SK-N-MC (cell line): ENCODE data around the gene KANK3.
A peak's percentile ranks its signal among the peaks of the same experiment; 100 is the strongest.
"Not testable (repeated sequence)": the region's sequence is repeated elsewhere in the genome, so short reads cannot be mapped to it uniquely, and the experiment has no call there.

Experiments
- DNase-seq: peaks from one replicate; pipeline ENCODE4 v3.0.0-alpha.2; 2011; ENCODE audit warnings: low read depth, low spot score
- H3K27ac ChIP-seq: fragments of 200-600 bp; sonication (generic); 2 replicates; pipeline ENCODE4 v1.5.1; 2016; ENCODE audit warnings: mixed run types
- H3K36me3 ChIP-seq: fragments of 200-600 bp; sonication (generic); 2 replicates; pipeline ENCODE4 v1.6.1; 2017; ENCODE audit warnings: antibody characterized with exemption, low read length, mixed read lengths; ENCODE audit not compliant: insufficient read depth
- H3K4me3 ChIP-seq: fragments of 200-600 bp; sonication (generic); 2 replicates; pipeline ENCODE4 v1.5.1; 2016
- H3K9ac ChIP-seq: fragments of 200-600 bp; sonication (generic); 2 replicates; pipeline ENCODE4 v1.8.0; 2017; ENCODE audit warnings: mixed run types, mixed read lengths; ENCODE audit not compliant: insufficient read length
- H3K9me3 ChIP-seq: fragments of 200-600 bp; sonication (generic); 2 replicates; pipeline ENCODE4 v1.6.1; 2017; ENCODE audit warnings: low read depth, mild to moderate bottlenecking, antibody characterized with exemption, low read length, moderate library complexity, mixed read lengths
- EZH2 ChIP-seq: fragments of 200-600 bp; sonication (generic); IDR thresholded peaks from one replicate; pipeline ENCODE4 v1.6.1; 2017; ENCODE audit warnings: antibody characterized with exemption
- FOXP2 ChIP-seq: optimal IDR thresholded peaks from 2 replicates; pipeline ENCODE3; 2011; ENCODE audit warnings: mild to moderate bottlenecking, moderate library complexity; ENCODE audit not compliant: insufficient read depth; ENCODE audit errors: extremely low read length, control extremely low read depth
- POLR2AphosphoS5 ChIP-seq: IDR thresholded peaks from 2 replicates; pipeline ENCODE4 v1.6.1; 2012; ENCODE audit warnings: mild to moderate bottlenecking, low read depth, low read length, borderline replicate concordance

KANK3 gene

DNA sequence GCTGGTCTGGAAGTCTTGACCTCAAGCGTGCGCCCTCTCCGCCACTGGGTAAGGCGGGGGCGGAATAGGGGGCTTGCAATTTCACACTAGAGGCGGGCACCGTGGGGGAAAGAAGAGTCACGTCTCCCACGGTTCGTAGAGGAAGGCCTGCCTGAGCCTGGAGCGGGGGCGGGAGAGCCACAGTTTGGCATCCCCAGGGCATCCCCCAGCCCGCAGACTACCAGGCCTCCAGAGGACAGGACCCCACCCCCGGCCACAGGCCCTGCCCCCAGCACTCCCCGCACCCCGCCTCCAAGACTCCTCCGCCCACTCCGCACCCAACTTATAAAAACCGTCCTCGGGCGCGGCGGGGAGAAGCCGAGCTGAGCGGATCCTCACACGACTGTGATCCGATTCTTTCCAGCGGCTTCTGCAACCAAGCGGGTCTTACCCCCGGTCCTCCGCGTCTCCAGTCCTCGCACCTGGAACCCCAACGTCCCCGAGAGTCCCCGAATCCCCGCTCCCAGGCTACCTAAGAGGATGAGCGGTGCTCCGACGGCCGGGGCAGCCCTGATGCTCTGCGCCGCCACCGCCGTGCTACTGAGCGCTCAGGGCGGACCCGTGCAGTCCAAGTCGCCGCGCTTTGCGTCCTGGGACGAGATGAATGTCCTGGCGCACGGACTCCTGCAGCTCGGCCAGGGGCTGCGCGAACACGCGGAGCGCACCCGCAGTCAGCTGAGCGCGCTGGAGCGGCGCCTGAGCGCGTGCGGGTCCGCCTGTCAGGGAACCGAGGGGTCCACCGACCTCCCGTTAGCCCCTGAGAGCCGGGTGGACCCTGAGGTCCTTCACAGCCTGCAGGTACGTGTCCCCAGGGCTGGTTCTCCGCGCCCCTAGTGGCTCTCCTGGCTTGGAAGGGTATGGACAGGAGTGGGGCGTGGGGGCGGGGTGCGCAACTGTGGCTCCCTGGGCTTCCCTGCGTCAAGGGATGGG, 21.0 kb upstream of the KANK3 start, which contains the start of gene ANGPTL4:
TSS of gene ANGPTL4 (plus strand) at position 353 of the 969 bp plus-strand sequence. CDS start at position 520, 167 bp downstream.
- H3K4me3 ChIP-seq = peak within 1 kb of the TSS; percentile 87

DNA sequence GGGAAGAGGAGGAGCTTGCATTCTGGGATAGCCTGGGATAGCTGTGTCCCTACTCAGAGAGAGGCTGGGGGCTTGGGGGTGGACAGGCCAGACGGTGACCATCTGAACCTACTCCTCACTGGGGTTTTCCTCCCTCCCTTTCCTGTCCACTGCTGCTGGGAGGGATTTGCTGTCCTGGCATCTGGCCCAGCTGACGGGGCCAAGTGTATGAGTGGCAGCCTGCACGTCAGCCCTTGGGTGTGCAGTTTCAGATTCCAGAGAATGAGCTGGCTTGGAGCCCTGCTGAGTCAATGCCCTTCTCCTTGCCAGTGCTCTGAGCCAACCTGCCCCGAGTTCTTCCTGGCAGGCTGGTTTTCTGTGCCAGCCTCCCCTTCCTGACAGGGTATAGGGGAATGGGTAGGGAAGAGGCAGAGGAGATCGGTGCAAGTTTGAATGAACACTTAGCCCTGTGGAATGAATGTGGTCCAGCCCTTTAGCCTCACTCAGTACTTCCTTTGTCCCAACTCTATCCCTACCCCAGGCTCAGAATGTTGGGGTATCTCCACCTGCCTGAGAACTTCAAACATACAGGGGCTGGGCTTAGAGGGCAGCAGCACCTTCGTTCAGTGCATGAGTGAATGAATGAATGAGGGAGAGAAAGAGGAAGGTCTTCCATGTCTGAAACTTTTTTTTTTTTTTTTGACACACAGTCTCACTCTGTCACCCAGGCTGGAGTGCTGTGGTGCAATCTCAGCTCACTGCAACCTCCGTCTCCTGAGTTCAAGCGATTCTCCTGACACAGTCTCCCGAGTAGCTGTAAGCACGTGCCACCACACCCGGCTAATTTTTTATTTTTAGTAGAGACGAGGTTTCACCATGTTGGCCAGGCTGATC, 19.1 kb upstream of the KANK3 start:
- TF ChIP-seq FOXP2 (no peak), EZH2 (no peak), POLR2AphosphoS5 (no peak)
- no peak for DNase-seq
- H3K4me3 ChIP-seq = peak overlapping the region; percentile 25; the same call in 1 of the 2 replicates
- no peaks in the 10 kb centered on the region for H3K9me3 ChIP-seq
- H3K27ac ChIP-seq = peak overlapping the region; percentile 25; the same call in 1 of the 2 replicates
- no peaks in the 10 kb centered on the region for H3K36me3 ChIP-seq
- no peak overlapping the region for H3K9ac ChIP-seq

More for the DNA sequence above, 21.0 kb upstream of the KANK3 start, which contains the start of gene ANGPTL4:
- Histone ChIP-seq H3K9me3 (no peaks in the 10 kb centered on the region), H3K9ac (peak within 1 kb of the TSS; percentile 66), H3K27ac (0 out of 2 replicates have a peak within 1 kb of the TSS, but pooled peaks have one; percentile 25), H3K36me3 (no peaks in the 10 kb centered on the region; the same call in 1 of the 2 replicates)
- TF ChIP-seq EZH2 (no peak), POLR2AphosphoS5 (peak; percentile 90)
- DNase-seq = no peak

DNA sequence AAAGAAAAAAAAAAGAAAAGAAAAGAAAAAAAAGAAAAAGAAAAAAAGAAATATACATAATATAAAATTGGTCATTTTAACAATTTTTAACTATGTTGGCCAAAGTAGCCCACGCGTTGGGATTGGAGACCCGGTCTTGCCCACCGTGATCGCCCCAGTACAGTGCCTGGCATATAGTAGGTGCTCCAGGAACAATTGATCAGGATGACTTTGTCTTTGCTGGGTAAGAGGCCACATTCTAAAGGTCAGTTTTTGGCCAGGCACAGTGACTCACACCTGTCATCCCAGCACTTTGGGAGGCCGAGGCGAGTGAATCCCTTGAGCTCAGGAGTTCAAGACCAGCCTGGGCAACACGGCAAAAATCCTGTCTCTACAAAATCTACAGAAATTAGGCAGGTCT, 17.1 kb upstream of the KANK3 start:
- H3K36me3 ChIP-seq = no peaks in the 10 kb centered on the region
- H3K4me3 ChIP-seq = no peak overlapping the region
- no peak overlapping the region for H3K9ac ChIP-seq
- no peaks in the 10 kb centered on the region for H3K9me3 ChIP-seq
- no peak overlapping the region for H3K27ac ChIP-seq
- TF ChIP-seq EZH2 (no peak), FOXP2 (no peak), POLR2AphosphoS5 (no peak)
- no peak for DNase-seq

DNA sequence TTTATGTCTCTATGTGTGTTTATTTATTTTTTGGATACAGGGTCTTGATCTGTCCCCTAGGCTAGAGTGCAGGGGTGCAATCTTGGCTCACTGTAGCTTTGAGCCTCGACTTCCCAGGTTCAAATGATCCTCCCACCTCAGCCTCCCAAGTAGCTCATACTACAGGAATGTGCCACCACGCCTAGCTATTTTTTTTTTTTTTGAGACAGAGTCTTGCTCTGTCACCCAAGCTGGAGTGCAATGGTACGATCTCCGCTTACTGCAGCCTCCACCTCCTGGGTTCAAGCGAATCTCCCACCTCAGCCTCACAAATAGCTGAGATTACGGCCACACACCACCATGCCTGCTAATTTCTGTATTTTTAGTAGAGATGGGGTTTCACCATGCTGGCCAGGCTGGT, 15.9 kb upstream of the KANK3 start:
- H3K9me3 ChIP-seq = no peaks in the 10 kb centered on the region
- H3K4me3 ChIP-seq = no peak overlapping the region
- no peak for TF ChIP-seq EZH2
- TF ChIP-seq POLR2AphosphoS5 = no peak
- no peak for TF ChIP-seq FOXP2
- no peak overlapping the region for H3K27ac ChIP-seq
- H3K36me3 ChIP-seq = no peaks in the 10 kb centered on the region
- no peak for DNase-seq
- no peak overlapping the region for H3K9ac ChIP-seq

DNA sequence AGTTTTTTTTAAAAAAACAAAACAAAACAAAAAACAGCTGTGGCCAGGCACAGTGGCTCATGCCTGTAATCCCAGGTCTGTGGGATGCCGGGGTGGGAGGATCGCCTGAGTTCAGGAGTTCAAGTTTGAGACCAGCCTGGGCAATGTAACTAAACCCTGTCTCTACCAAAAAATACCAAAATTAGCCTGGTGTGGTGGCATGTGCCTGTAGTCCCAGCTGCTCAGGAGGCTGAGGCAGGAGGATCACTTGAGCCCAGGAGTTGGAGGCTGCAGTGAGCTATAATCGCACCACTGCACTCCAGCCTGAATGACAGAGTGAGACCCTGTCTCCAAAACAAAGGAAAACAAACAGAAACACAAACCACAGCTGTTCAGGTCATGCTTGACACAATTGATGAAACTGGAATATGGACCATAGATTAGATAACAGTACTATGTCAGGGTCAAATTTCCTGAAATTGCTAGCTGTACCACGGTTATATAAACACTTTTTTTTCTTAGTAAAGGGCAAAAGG, 14.0 kb upstream of the KANK3 start:
- Histone ChIP-seq H3K9ac (no peak overlapping the region), H3K9me3 (no peaks in the 10 kb centered on the region), H3K36me3 (no peaks in the 10 kb centered on the region), H3K4me3 (no peak overlapping the region), H3K27ac (peak overlapping the region; percentile 9; the same call in 1 of the 2 replicates)
- no peak for DNase-seq
- no peak for TF ChIP-seq EZH2
- no peak for TF ChIP-seq FOXP2
- TF ChIP-seq POLR2AphosphoS5 = no peak

DNA sequence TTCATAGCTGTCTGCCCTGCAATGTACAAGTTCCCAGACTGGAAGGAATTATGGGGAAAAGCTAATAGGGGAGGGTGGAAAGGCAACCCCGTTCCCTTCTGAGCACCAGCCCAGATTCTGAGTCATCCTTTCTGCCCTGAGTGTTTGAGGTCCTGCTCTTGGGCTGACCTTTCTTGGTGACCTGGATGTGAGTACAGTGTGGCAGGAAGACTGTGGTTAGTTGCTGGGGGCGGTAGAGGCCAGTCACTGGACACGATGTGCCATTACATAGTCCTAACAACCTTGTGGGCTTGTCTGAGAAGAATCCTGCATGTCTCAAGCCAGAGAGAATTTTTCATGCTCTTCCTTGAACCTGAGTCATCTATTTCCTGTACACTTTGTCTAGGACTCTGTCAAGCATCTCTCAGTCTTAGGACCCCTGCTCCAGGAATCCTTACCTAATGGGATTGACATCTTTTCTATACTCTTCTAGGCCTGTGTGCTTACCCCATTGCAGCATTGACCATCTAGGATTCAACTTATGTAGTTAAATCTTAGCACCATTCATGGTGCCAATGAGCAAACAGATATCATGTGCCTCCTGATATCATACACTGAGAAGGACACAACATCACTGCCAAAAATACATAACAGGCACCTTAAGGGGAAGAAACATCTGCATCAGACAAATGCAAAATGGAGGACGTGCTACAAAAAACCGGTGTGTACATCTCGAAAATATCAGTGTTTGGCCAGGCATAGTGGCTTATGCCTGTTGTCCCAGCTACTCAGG, 12.8 kb upstream of the KANK3 start:
- no peak for DNase-seq
- no peak overlapping the region for H3K9ac ChIP-seq

DNA sequence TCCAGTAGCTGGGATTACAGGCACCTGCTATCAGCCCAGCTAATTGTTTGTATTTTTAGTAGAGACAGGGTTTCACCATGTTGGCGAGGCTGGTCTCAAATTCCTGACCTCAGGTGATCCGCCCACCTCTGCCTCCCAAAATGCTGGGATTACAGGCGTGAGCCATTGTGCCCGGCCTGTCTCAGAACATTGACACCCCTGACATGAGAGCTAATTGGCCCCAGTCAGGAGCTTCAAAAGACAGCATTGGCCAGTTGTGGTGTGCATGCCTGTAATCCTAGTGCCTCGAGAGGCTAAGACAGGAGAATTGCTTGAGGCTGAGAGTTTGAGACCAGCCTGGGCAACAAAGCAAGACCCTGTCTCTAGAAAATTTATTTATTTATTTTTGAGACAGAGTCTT, 9.8 kb upstream of the KANK3 start:
- H3K9me3 ChIP-seq = not testable (repeated sequence)
- peak overlapping the region; percentile 69 for H3K4me3 ChIP-seq

More for the DNA sequence above, 12.8 kb upstream of the KANK3 start:
- H3K36me3 ChIP-seq = no peaks in the 10 kb centered on the region
- no peaks in the 10 kb centered on the region for H3K9me3 ChIP-seq
- TF ChIP-seq POLR2AphosphoS5 (no peak), FOXP2 (no peak), EZH2 (no peak)
- no peak overlapping the region for H3K4me3 ChIP-seq
- H3K27ac ChIP-seq = 0 out of 2 replicates have a peak overlapping the region, but pooled peaks have one; percentile 2

DNA sequence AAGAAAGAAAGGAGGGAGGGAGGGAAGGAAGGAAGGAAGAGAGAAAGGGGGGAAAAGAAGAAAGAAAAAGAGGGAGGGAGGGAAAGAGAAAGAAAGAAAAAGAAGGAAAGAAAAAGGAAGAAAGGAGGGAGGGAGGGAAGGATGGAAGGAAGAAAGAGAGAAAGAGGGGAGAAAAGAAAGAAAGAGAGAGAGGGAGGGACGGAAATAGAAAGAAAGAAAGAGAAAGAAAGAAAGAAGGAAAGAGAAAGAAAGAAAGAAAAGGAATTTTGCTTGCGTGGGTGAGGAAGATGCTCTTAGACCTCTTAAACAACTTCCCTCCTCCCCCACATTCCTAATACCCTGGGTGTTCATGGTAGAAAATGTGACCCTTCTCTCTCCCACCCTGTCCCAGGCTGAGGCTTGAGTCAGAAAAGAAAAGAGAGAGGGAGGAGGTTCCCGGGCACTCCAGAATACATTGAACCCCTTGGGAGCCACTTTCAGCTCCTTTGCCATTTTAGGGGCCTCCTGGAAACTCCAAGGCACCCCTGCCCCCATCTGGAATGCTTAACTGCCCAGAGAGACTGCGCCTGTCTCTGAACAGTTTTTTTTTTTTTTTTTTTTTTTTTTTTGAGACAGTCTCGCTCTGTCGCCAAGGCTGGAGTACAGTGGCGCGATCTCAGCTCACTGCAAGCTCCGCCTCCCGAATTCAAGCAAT, 9.2 kb upstream of the KANK3 start:
- Histone ChIP-seq H3K27ac (peak overlapping the region; percentile 97), H3K36me3 (no peaks in the 10 kb centered on the region), H3K9ac (peak overlapping the region; percentile 75), H3K4me3 (peak overlapping the region; percentile 69), H3K9me3 (no peaks in the 10 kb centered on the region)
- TF ChIP-seq FOXP2 (no peak), POLR2AphosphoS5 (no peak)
- peak; percentile 57 for DNase-seq

More for the DNA sequence above, 9.8 kb upstream of the KANK3 start:
- H3K36me3 ChIP-seq, DNase-seq: not testable (repeated sequence)
- H3K27ac ChIP-seq = peak overlapping the region; percentile 97
- H3K9ac ChIP-seq = peak overlapping the region; percentile 45
